GM21447 (cell line): Measurements from ENCODE around the gene TPI1.

Experiments
- ATAC-seq: cut with Tn5 transposase; IDR thresholded peaks from one replicate; pipeline ENCODE4 v1.9.1; 2021; ENCODE audit not compliant: unreplicated experiment

The TPI1 gene

GRCh38 chr12:6916426-6917200 is 49.3 kb downstream of the TPI1 start:
- ATAC-seq, result no peak

- no peak for ATAC-seq
These were observed 50.3 kb downstream of the TPI1 start for GRCh38 chr12:6917491-6918231.

- ATAC-seq, result no peak
These were observed 52.3 kb downstream of the TPI1 start for GRCh38 chr12:6919588-6919987.
